HS-5 (cell line): Measurements from ENCODE around the gene SULT2A1.
"Not testable (repeated sequence)": the region's sequence is repeated elsewhere in the genome, so short reads cannot be mapped to it uniquely, and the experiment has no call there.

Experiments
- DNase-seq: peaks from one replicate; pipeline ENCODE4 v3.0.0-alpha.2; 2012; ENCODE audit warnings: low read depth

The SULT2A1 gene

GRCh38 chr19:47886010-47886559, at the start of gene SULT2A1:
Gene SULT2A1 (minus strand): TSS chr19:47886315. CDS start chr19:47886257, 58 bp downstream.
- DNase-seq = no peak

GRCh38 chr19:47928581-47928980, 42.5 kb upstream of the SULT2A1 start:
- DNase-seq = not testable (repeated sequence)

- DNase-seq = not testable (repeated sequence)
These were observed 34.0 kb upstream of the SULT2A1 start for GRCh38 chr19:47920107-47920506.

GRCh38 chr19:47910191-47910590, 24.1 kb upstream of the SULT2A1 start:
- DNase-seq = not testable (repeated sequence)

- DNase-seq = not testable (repeated sequence)
These were observed 23.2 kb upstream of the SULT2A1 start for GRCh38 chr19:47909350-47909749.

- no peak for DNase-seq
These were observed 15.3 kb upstream of the SULT2A1 start for GRCh38 chr19:47901370-47901769.

- no peak for DNase-seq
These were observed 13.2 kb upstream of the SULT2A1 start for GRCh38 chr19:47899335-47899734.

- no peak for DNase-seq
These were observed 11.7 kb upstream of the SULT2A1 start for GRCh38 chr19:47897861-47898260.

- no peak for DNase-seq
These were observed 10.7 kb upstream of the SULT2A1 start for GRCh38 chr19:47896773-47897172.

- DNase-seq = no peak
These were observed 9.9 kb upstream of the SULT2A1 start for GRCh38 chr19:47896019-47896418.

GRCh38 chr19:47895165-47895782, 9.2 kb upstream of the SULT2A1 start:
- DNase-seq = no peak

GRCh38 chr19:47891923-47892666, 6.0 kb upstream of the SULT2A1 start:
- DNase-seq = no peak

- no peak for DNase-seq
These were observed 5.5 kb upstream of the SULT2A1 start for GRCh38 chr19:47891622-47891922.

GRCh38 chr19:47890865-47891621, 4.9 kb upstream of the SULT2A1 start:
- no peak for DNase-seq

- no peak for DNase-seq
These were observed 1.1 kb downstream of the SULT2A1 start for GRCh38 chr19:47885067-47885463.

- no peak for DNase-seq
These were observed 3.2 kb downstream of the SULT2A1 start for GRCh38 chr19:47882890-47883289.

- no peak for DNase-seq
These were observed 4.4 kb downstream of the SULT2A1 start for GRCh38 chr19:47881757-47882156.

GRCh38 chr19:47879385-47879784, 6.7 kb downstream of the SULT2A1 start:
- DNase-seq = not testable (repeated sequence)

- no peak for DNase-seq
These were observed 7.2 kb downstream of the SULT2A1 start for GRCh38 chr19:47878906-47879305.

GRCh38 chr19:47865166-47865565, 20.9 kb downstream of the SULT2A1 start:
- DNase-seq = no peak

GRCh38 chr19:47863514-47863936, 22.6 kb downstream of the SULT2A1 start:
- no peak for DNase-seq

GRCh38 chr19:47861630-47862029, 24.5 kb downstream of the SULT2A1 start:
- DNase-seq = no peak
